Measurements from ENCODE around the gene SLC9A4.

DNA sequence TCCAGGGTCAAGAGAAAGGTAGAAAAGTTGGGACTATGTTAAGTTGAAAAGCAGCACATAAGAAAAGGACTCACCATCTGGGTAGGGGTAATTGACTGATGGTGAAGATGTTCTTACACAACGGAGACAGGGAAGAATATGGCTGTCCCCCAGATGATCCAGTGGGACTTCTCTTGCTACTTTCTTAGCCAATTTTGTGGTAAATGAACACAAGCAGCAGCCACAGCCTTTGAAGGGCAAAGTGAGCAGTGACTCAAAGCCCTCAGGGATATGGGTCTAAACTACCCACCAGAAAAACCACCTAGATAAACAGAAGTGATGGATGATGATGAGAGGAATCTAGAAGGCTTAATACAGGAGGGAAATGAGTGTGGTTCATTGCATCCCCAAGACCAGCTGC, 80.6 kb downstream of the SLC9A4 start:
- TF ChIP-seq CHD1 (IDR thresholded peaks at IDR 0.05; ENCODE audit: low read length), result no peak
- TF ChIP-seq FIP1L1 (IDR thresholded peaks at IDR 0.05; ENCODE audit: low read depth, low read length, poor library complexity, severe bottlenecking), result no peak
- TF ChIP-seq POLR2AphosphoS5 (IDR thresholded peaks at IDR 0.05; ENCODE audit: control insufficient read depth, insufficient read depth, low read depth, low read length), result no peak
- TF ChIP-seq CTCF (IDR thresholded peaks at IDR 0.05 in 2 of 3, conservative IDR thresholded peaks at IDR 0.05 in 1 of 3; ENCODE audit: insufficient read depth in 2 of 3, low read depth in 1 of 3, low read length in 3 of 3), result no peak
- no peak for TF ChIP-seq SREBF2 (CRISPR knock-in tag; IDR thresholded peaks at IDR 0.05)
- TF ChIP-seq EZH2 (IDR thresholded peaks at IDR 0.05; ENCODE audit: borderline replicate concordance, low read depth, low read length), result no peak
- no peak for TF ChIP-seq LEF1 (IDR thresholded peaks at IDR 0.05)
- no peak for TF ChIP-seq ZSCAN32 (CRISPR knock-in tag; IDR thresholded peaks at IDR 0.05)
- no peak for TF ChIP-seq PHB2 (IDR thresholded peaks at IDR 0.05; ENCODE audit: low read depth)
- TF ChIP-seq ZNF124 (CRISPR knock-in tag; IDR thresholded peaks at IDR 0.05), result no peak
- no peak for TF ChIP-seq GATA2 (CRISPR knock-in tag; IDR thresholded peaks at IDR 0.05)
- TF ChIP-seq FOXK1 (CRISPR knock-in tag; IDR thresholded peaks at IDR 0.05; ENCODE audit: borderline replicate concordance), result no peak
- no peak for TF ChIP-seq POLR3G (IDR thresholded peaks at IDR 0.05; ENCODE audit: extremely low read depth, insufficient read length, insufficient replicate concordance)

Measured in K562 (cell line).